Heart left ventricle (tissue), 16 donors: ENCODE results near the gene KCNMA1. TPM values are rescaled to one million over a fixed set of nuclear protein-coding genes. Genes with fewer than 3 reads are reported as not detected.

Experiments
- ATAC-seq, 4 donors: fragments of 200-7000 bp; cut with Tn5 transposase; one replicate each; pipeline ENCODE4 v1.9.1; 2020 to 2022; ENCODE audit warnings: moderate library complexity in 4 of 4, mild to moderate bottlenecking in 3 of 4, moderate number of reproducible peaks in 1 of 4
- DNase-seq, 5 donors: peaks; one replicate each; pipeline ENCODE4 v3.0.0-alpha.2; 2020
- H3K27ac ChIP-seq, 12 donors: fragments of 200-600 bp; sonication (generic) in 4 of 12; one replicate each; pipeline versions ENCODE4 v1.5.0 to v1.8.0; 2016 to 2022; ENCODE audit warnings: mild to moderate bottlenecking in 2 of 12
- H3K27me3 ChIP-seq, 9 donors: fragments of 200-600 bp; sonication (generic) in 2 of 9; one replicate each; pipeline versions ENCODE4 v1.5.1 to v1.8.0; 2016 to 2022; ENCODE audit warnings: mild to moderate bottlenecking in 3 of 9
- H3K36me3 ChIP-seq, 9 donors: fragments of 200-600 bp; sonication (generic) in 2 of 9; one replicate each; pipeline versions ENCODE4 v1.5.0 to v1.8.0; 2018 to 2022; ENCODE audit warnings: mild to moderate bottlenecking in 2 of 9
- H3K4me1 ChIP-seq, 12 donors: fragments of 200-600 bp; sonication (generic) in 4 of 12; one replicate each; pipeline versions ENCODE4 v1.5.0 to v1.8.0; 2016 to 2022; ENCODE audit warnings: mild to moderate bottlenecking in 3 of 12
- H3K4me3 ChIP-seq, 12 donors: fragments of 200-600 bp; sonication (generic) in 4 of 12; one replicate each; pipeline versions ENCODE4 v1.5.0 to v1.8.0; 2017 to 2022; ENCODE audit warnings: mild to moderate bottlenecking in 9 of 12, moderate library complexity in 4 of 12
- H3K9me3 ChIP-seq, 12 donors: fragments of 200-600 bp; sonication (generic) in 4 of 12; one replicate each; pipeline versions ENCODE4 v1.5.0 to v1.8.0; 2016 to 2022; ENCODE audit warnings: mild to moderate bottlenecking in 1 of 12
- POLR2A ChIP-seq, 2 donors: fragments of 450-650 bp; IDR thresholded peaks; one replicate each; pipeline ENCODE4 v1.6.1; 2017; ENCODE audit warnings: antibody characterized with exemption in 2 of 2, mild to moderate bottlenecking in 2 of 2, moderate library complexity in 2 of 2
- WGBS, 4 donors: extraction: QIAGEN DNeasy Blood & Tissue Kit in 2 of 4; methylation state at CpG; one replicate each; pipeline versions ENCODE4 v1.1.5 to v1.1.7; 2013 to 2018; 5-methylcytosine and 5-hydroxymethylcytosine counted together
- intact Hi-C, 10 donors: fragments of 100-400 bp; cut with DNase I; formaldehyde crosslinking; loops; one replicate each; pipeline versions ENCODE4 v1.11.1 to v1.14.2; 2022
- polyA plus RNA-seq, 2 donors: library from polyadenylated mRNA; stranded (reverse); fragments of 200-250 nt; gene quantifications; one replicate each; pipeline ENCODE4 v1.2.3, GENCODE V29; 2013
- total RNA-seq, 9 donors: library from RNA; depleted of rRNA in 2 of 9; stranded (reverse); fragments of >200 nt in 2 of 9; fragmentation: NEBNext Ultra II Directional in 3 of 9; extraction: Animal tissue kit (Norgen Biotek cat#: 25700) in 3 of 9; gene quantifications; one replicate each; pipeline versions ENCODE4 v1.1.0 to v1.2.4, GENCODE V29; 2016 to 2023
- TF ChIP-seq, protein P1 (sequence below), 12 donors: fragments of 200-600 bp; sonication (generic) in 4 of 12; IDR thresholded peaks; one replicate each; pipeline versions ENCODE4 v1.5.0 to v1.8.0; 2018 to 2022; ENCODE audit warnings: antibody characterized with exemption in 12 of 12, mild to moderate bottlenecking in 5 of 12
- donor health status: ischemic (EF 13 %, LVEDD 7.1; RV severe dilation, severe dysfunction).
- donor health status: healthy with polysubstance abuse.
- donor health status: DM: no; HTN: yes; CAD: no.
- donor health status: DM: no; HTN: no; CAD: no.
- donor health status: ischemic (EF 25% LVEDD 6.9; RV normal size, moderate dysfunction).
- donor health status: ischemic (EF 25% LVEDD 5.7; RV mildly dilated, moderate dysfunction).
- donor health status: healthy.
- donor health status: DM: yes; HTN: yes; CAD: no.
- donor health status: ischemic (EF 35%, LVEDD 5.7; RV mildly dilated, moderate dysfunction).
- donor health status: nonischemic (EF 11% LVEDD 7.7; RV severe dilation, severe dysfunction).
- donor health status: DM: yes; HTN: yes; CAD: no.
- donor health status: PGD.
- donor health status: ischemic (EF 29% LVEDD 5.4; RV normal size, mild dysfunction).
- donor health status: nonischemic (EF 23%, LVEDD 6.1; RV moderate dilation, normal function).

Gene KCNMA1
- total and polyA plus RNA-seq, 11 donors: 0.39 to 8.7 (median 1.7) TPM

DNA sequence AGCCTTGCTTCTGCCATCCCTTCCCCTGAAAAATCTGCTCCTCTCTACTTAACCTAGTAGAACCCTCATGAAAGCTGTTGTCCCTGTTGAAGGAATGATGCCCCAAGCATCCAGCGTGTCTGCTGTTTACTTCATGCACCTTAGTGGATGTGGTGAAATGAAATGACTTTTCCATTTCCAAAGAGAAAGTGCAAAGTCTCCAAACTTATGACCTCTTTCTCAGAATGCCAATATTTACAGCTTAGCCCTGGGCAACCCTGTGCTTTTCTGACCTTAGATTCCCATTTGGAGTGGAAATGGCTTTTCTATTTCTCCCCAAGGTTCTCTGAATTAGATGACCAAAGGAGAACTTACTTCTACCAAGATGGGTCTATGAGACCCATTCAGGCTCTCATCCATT, 256.9 kb downstream of the KCNMA1 start:
- no peaks in the 10 kb centered on the region for H3K4me1 ChIP-seq
- H3K4me3 ChIP-seq: no peak overlapping the region
- WGBS, 4 donors: 87 to 94% (median 87%) methylated on average over 1 of the region's 1 CpG
- H3K36me3 ChIP-seq: no peaks in the 10 kb centered on the region
- peaks cover 0 to 22% (median 5%) of the 10 kb centered on the region in 9 donors for H3K27me3 ChIP-seq
- intact Hi-C loops: loop anchor here in 1 of 10 donors (10.0 kb wide), 1 partner anchor 206 kb away; no protein-coding TSS in a partner anchor
- H3K27ac ChIP-seq: no peak overlapping the region
- no peak for ATAC-seq
- DNase-seq: no peak
- no peaks in the 10 kb centered on the region for H3K9me3 ChIP-seq
- TF ChIP-seq POLR2A (IDR thresholded peaks at IDR 0.05): no peak

DNA sequence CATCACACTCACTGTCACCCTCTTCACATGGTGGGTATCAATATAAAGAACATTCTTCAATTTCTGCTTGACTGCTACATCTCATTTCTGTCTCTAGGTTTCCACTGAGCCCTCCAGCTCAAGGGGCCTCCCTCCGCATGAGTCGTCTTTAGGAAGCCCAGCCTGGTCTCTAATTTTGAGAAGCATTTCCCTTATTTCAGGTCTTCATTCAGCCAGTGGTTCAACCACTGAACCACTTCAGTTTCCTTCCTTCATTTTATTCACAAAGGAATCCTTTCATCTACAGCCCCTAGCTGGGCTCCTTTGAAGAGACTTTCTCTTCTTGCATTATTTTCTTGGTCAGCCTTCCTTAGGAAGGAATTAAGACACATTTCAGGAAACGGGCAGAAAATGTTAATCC, 257.4 kb downstream of the KCNMA1 start:
- H3K4me1 ChIP-seq: no peaks in the 10 kb centered on the region
- intact Hi-C loops: loop anchor here in 1 of 10 donors (10.0 kb wide), 1 partner anchor 205 kb away; no protein-coding TSS in a partner anchor
- ATAC-seq (no peak), DNase-seq (no peak)
- no peak overlapping the region for H3K27ac ChIP-seq
- 45 to 68% (median 64%) methylated on average over 3 of the region's 3 CpGs for WGBS, 4 donors
- TF ChIP-seq, protein P1, sequence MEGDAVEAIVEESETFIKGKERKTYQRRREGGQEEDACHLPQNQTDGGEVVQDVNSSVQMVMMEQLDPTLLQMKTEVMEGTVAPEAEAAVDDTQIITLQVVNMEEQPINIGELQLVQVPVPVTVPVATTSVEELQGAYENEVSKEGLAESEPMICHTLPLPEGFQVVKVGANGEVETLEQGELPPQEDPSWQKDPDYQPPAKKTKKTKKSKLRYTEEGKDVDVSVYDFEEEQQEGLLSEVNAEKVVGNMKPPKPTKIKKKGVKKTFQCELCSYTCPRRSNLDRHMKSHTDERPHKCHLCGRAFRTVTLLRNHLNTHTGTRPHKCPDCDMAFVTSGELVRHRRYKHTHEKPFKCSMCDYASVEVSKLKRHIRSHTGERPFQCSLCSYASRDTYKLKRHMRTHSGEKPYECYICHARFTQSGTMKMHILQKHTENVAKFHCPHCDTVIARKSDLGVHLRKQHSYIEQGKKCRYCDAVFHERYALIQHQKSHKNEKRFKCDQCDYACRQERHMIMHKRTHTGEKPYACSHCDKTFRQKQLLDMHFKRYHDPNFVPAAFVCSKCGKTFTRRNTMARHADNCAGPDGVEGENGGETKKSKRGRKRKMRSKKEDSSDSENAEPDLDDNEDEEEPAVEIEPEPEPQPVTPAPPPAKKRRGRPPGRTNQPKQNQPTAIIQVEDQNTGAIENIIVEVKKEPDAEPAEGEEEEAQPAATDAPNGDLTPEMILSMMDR (IDR thresholded peaks at IDR 0.05): no peak
- H3K27me3 ChIP-seq: peaks cover 0 to 26% (median 5%) of the 10 kb centered on the region in 9 donors
- H3K4me3 ChIP-seq: no peak overlapping the region
- H3K36me3 ChIP-seq: no peaks in the 10 kb centered on the region
- H3K9me3 ChIP-seq: no peaks in the 10 kb centered on the region

DNA sequence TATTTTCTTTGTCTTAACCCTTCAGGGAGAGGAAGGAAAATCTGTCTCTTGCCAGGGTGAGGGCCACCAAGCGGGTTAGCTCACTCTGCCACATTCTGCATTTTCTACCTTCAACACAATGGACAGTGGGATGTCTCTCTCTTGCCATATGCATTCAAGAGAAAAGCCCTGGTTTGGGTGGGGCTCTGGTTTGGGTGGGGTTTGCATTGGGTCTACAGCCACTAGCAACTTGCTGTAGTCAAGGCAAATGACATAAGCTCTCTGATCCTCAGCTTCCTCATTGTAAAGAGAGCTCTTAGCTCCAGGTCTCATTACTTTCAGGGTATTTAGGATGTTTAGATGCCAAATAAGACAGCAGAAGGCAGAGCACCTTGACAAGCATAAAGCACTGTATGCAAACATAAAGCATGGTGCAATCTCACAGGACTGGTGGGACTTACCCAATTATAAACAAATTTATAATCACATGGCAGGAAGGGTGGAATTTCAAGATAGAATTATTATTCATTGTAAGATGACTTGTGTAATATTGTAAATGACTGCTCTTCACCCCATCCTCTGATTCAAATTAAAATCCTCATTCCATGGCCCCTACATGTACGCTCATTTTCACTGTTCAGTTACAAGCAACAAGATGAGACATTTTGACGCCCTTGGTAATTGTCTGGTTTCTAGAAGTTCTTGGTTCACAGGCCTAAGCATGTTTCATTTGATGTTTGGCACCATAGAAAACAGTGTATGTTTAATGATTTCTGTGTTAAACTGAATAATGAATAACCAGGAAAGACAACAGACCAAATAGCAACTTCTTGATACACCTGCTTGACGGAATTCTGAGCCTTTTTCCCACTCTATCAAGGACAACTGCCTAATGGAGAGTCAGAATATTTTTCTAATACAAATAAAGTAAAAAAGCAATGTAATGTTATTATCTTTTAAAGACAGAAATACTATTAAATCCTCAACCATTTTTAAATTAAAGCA, 258.9 kb downstream of the KCNMA1 start:
- TF ChIP-seq, protein P1 (IDR thresholded peaks at IDR 0.05): no peak
- no peak for TF ChIP-seq POLR2A (IDR thresholded peaks at IDR 0.05)
- Histone ChIP-seq H3K4me1 (no peaks in the 10 kb centered on the region), H3K9me3 (no peaks in the 10 kb centered on the region), H3K27me3 (peaks cover 0 to 26% (median 5%) of the 10 kb centered on the region in 9 donors), H3K27ac (peak overlapping the region in 1 of 12 donors; percentile 79), H3K4me3 (no peak overlapping the region), H3K36me3 (no peaks in the 10 kb centered on the region)
- DNase-seq (no peak), ATAC-seq (no peak)
- intact Hi-C loops: no loop called here
- 91 to 96% (median 93%) methylated on average over 4 of the region's 4 CpGs for WGBS, 4 donors

DNA sequence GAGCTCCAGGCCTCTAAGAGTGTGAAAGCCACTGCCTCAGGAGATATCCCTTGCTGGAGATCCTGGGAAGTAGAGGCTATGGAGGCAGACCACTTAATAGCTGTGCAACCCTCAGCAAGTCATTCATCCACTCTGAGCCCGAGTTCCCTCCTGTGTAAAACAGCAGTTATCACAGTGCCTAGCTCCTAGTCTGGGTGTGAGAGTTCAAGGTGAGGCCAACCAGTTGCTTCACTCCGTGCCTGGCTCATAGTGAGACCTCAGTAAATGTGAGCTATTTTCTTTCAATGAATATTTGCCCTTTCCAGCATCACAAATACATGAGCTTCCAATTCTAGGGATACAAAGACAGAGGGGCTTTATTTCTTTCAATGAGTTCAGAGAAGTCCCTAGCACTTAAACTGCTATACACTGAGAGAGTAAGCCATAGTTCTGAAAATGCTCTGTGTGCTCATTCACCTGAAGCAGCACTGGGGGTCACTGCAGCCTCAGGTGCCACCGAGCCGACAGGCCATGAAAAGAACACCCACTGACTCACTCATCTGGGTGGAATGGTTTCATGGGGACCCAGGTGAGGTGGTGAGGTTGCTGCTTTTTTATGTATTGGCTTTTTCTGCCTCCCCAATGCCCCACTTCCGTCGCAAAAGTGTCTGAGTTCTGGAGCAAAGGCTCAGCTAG, 259.8 kb downstream of the KCNMA1 start:
- ATAC-seq (no peak), DNase-seq (no peak)
- intact Hi-C loops: no loop called here
- peaks cover 0 to 26% (median 5%) of the 10 kb centered on the region in 9 donors for H3K27me3 ChIP-seq
- no peaks in the 10 kb centered on the region for H3K36me3 ChIP-seq
- 57 to 70% (median 63%) methylated on average over 6 of the region's 6 CpGs for WGBS, 4 donors
- H3K9me3 ChIP-seq: no peaks in the 10 kb centered on the region
- TF ChIP-seq POLR2A (IDR thresholded peaks at IDR 0.05): no peak
- TF ChIP-seq, protein P1 (IDR thresholded peaks at IDR 0.05): no peak
- H3K27ac ChIP-seq: peak overlapping the region in 1 of 12 donors; percentile 79
- H3K4me3 ChIP-seq: no peak overlapping the region
- H3K4me1 ChIP-seq: no peaks in the 10 kb centered on the region
